ENCODE data around the gene PRTN3.
A peak's percentile ranks its signal among the peaks of the same experiment; 100 is the strongest.

Gene PRTN3

DNA sequence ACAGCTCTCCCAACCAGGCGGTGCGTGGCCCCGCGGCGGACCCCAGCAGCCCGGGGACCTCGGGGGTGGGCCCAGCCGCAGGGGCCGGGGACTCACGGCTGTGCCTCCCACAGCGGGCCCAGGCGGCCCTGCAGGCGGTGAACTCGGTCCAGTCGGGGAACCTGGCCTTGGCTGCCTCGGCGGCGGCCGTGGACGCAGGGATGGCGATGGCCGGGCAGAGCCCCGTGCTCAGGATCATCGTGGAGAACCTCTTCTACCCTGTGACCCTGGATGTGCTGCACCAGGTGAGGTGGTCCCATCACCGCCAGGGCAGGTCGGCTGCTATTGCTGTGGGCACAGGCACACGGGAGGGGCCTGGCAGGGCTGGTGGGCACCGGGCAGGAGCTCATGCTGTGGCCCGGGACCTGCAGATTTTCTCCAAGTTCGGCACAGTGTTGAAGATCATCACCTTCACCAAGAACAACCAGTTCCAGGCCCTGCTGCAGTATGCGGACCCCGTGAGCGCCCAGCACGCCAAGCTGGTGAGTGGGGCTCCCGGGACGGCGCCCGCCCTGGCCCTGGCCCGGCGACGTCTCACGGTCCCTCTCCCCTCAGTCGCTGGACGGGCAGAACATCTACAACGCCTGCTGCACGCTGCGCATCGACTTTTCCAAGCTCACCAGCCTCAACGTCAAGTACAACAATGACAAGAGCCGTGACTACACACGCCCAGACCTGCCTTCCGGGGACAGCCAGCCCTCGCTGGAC is 36.2 kb upstream of the PRTN3 start:
- Histone ChIP-seq H3K4me1 (ENCODE audit: control insufficient read depth in 2 of 2, insufficient read depth in 1 of 2, low read depth in 1 of 2, low read length in 2 of 2) (peaks cover 13 to 27% of the 10 kb centered on the region in 2 donors), H2AK5ac (ENCODE audit: low read depth, low read length) (no peak overlapping the region), H3K14ac (ENCODE audit: low read length) (no peak overlapping the region), H4K91ac (ENCODE audit: low read depth, low read length, poor library complexity) (no peak overlapping the region), H3K4me3 (ENCODE audit: low read length in 2 of 2) (no peak overlapping the region), H3K27me3 (ENCODE audit: control insufficient read depth in 3 of 3, insufficient read depth in 3 of 3, low read depth in 1 of 3, low read length in 3 of 3) (no peaks in the 10 kb centered on the region), H3K9me3 (replicated peaks in 1 of 2; ENCODE audit: control insufficient read depth in 2 of 2, insufficient read depth in 1 of 2, low read depth in 1 of 2, low read length in 2 of 2) (no peaks in the 10 kb centered on the region), H2BK12ac (ENCODE audit: low read length) (no peak overlapping the region), H2AFZ (ENCODE audit: low read length) (no peak overlapping the region), H3K27ac (replicated peaks; ENCODE audit: low read length) (no peak overlapping the region), H3K9ac (ENCODE audit: low read depth, low read length, poor library complexity) (no peak overlapping the region), H3K36me3 (replicated peaks in 1 of 2; ENCODE audit: control insufficient read depth in 2 of 2, insufficient read depth in 2 of 2, low read length in 2 of 2) (peaks cover 78 to 100% of the 10 kb centered on the region in 2 donors), H2BK15ac (ENCODE audit: low read length) (no peak overlapping the region), H2BK120ac (ENCODE audit: low read depth, low read length) (peak overlapping the region; percentile 61), H4K8ac (ENCODE audit: low read depth, low read length) (no peak overlapping the region), H2BK5ac (ENCODE audit: low read length) (no peak overlapping the region), H3K79me1 (ENCODE audit: low read depth, low read length) (peaks cover 46% of the 10 kb centered on the region), H3K4me2 (ENCODE audit: insufficient read depth, low read length, poor library complexity, severe bottlenecking) (no peak overlapping the region), H3K4ac (ENCODE audit: low read length) (no peak overlapping the region), H3K23ac (ENCODE audit: low read depth, low read length, poor library complexity) (peak overlapping the region; percentile 55), H3K18ac (ENCODE audit: low read length) (peak overlapping the region; percentile 28)
- WGBS, 2 donors (ENCODE audit: extremely low coverage in 2 of 2, insufficient read length in 2 of 2, insufficient replicate concordance in 1 of 2): no CpG with 5 or more reads among the region's 53 CpGs
- DNase-seq (ENCODE audit: low spot score): no peak

DNA sequence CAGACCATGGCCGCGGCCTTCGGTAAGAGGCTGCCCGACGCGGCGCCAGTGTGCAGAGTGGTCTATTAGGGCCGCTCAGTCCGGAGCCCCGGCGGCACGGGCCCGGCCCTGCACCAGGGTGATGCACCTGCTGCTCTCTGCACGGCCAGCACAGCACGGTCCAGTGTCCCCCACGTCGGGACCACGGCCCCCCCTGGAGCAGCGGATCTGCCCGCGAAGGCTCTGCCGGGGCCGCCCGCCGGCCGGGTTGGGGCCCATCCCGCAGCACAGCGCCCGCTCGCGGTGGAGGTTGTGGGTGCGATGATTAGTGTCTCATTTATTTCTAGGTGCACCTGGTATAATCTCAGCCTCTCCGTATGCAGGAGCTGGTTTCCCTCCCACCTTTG is 35.6 kb upstream of the PRTN3 start:
- WGBS, 2 donors (ENCODE audit: extremely low coverage in 2 of 2, insufficient read length in 2 of 2, insufficient replicate concordance in 1 of 2): no CpG with 5 or more reads among the region's 33 CpGs
- H2AFZ ChIP-seq (ENCODE audit: low read length): no peak overlapping the region
- no peak overlapping the region for H4K91ac ChIP-seq (ENCODE audit: low read depth, low read length, poor library complexity)
- no peak overlapping the region for H2AK5ac ChIP-seq (ENCODE audit: low read depth, low read length)
- no peak overlapping the region for H3K14ac ChIP-seq (ENCODE audit: low read length)
- H3K9ac ChIP-seq (ENCODE audit: low read depth, low read length, poor library complexity): peak overlapping the region; percentile 21
- no peaks in the 10 kb centered on the region for H3K9me3 ChIP-seq (replicated peaks in 1 of 2; ENCODE audit: control insufficient read depth in 2 of 2, insufficient read depth in 1 of 2, low read depth in 1 of 2, low read length in 2 of 2)
- H3K23ac ChIP-seq (ENCODE audit: low read depth, low read length, poor library complexity): peak overlapping the region; percentile 55
- H3K4me3 ChIP-seq (ENCODE audit: low read length in 2 of 2): no peak overlapping the region
- no peak overlapping the region for H2BK15ac ChIP-seq (ENCODE audit: low read length)
- peaks cover 80 to 100% of the 10 kb centered on the region in 2 donors for H3K36me3 ChIP-seq (replicated peaks in 1 of 2; ENCODE audit: control insufficient read depth in 2 of 2, insufficient read depth in 2 of 2, low read length in 2 of 2)
- H3K4ac ChIP-seq (ENCODE audit: low read length): no peak overlapping the region
- no peak overlapping the region for H2BK5ac ChIP-seq (ENCODE audit: low read length)
- no peak overlapping the region for H4K8ac ChIP-seq (ENCODE audit: low read depth, low read length)
- H3K27ac ChIP-seq (replicated peaks; ENCODE audit: low read length): no peak overlapping the region
- no peak overlapping the region for H2BK12ac ChIP-seq (ENCODE audit: low read length)
- H3K4me2 ChIP-seq (ENCODE audit: insufficient read depth, low read length, poor library complexity, severe bottlenecking): peak overlapping the region; percentile 11
- no peak for DNase-seq (ENCODE audit: low spot score)
- H3K18ac ChIP-seq (ENCODE audit: low read length): peak overlapping the region; percentile 28
- H3K79me1 ChIP-seq (ENCODE audit: low read depth, low read length): peaks cover 46% of the 10 kb centered on the region
- no peaks in the 10 kb centered on the region for H3K27me3 ChIP-seq (ENCODE audit: control insufficient read depth in 3 of 3, insufficient read depth in 3 of 3, low read depth in 1 of 3, low read length in 3 of 3)
- H2BK120ac ChIP-seq (ENCODE audit: low read depth, low read length): peak overlapping the region; percentile 61
- peaks cover 10 to 24% of the 10 kb centered on the region in 2 donors for H3K4me1 ChIP-seq (ENCODE audit: control insufficient read depth in 2 of 2, insufficient read depth in 1 of 2, low read depth in 1 of 2, low read length in 2 of 2)

DNA sequence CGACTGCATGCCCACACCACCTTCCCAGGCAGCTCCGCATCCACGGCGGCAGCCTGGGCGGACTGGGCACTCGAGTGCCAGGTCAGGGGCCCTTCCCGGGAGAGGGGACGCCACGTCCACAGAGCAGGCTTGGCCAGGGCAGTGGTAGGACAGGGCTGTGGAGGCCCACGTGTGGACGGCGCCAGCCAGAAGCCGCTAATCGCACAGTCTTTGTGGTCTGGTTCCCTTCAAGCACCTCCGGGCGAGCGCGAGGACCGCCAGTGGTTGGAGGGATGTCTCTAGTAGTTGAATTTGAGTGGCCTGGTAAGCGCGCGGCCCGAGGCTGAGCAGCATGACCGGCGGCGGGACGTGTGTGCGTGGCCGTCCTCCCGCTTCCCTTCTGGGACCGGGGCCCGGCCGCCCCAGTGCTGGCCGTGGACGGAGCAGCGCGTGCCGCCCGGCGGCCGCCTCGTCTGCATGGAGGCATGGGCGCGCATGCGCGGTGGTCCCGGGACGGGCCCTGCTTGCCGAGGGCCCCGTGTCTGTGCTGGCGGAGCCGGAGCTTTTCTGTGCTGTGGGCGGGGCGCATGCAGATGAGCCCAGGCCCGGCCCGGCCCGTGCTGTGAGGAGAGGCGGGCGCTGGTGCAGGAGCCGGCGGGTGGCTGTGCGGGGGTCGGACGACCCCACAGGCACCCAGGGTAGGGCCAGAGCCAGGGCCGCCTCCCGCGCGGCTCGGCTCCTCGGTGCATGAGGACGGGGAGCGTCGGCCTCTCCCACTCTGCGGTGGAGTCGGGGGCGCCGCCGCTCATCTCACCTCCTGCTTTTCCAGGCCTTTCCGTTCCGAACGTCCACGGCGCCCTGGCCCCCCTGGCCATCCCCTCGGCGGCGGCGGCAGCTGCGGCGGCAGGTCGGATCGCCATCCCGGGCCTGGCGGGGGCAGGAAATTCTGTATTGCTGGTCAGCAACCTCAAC is 34.9 kb upstream of the PRTN3 start:
- WGBS, 2 donors (ENCODE audit: extremely low coverage in 2 of 2, insufficient read length in 2 of 2, insufficient replicate concordance in 1 of 2): no CpG with 5 or more reads among the region's 93 CpGs
- Histone ChIP-seq H4K8ac (ENCODE audit: low read depth, low read length) (no peak overlapping the region), H3K4me3 (ENCODE audit: low read length in 2 of 2) (no peak overlapping the region), H4K91ac (ENCODE audit: low read depth, low read length, poor library complexity) (no peak overlapping the region), H2AK5ac (ENCODE audit: low read depth, low read length) (no peak overlapping the region), H3K27ac (replicated peaks; ENCODE audit: low read length) (no peak overlapping the region), H2BK120ac (ENCODE audit: low read depth, low read length) (no peak overlapping the region), H3K36me3 (replicated peaks in 1 of 2; ENCODE audit: control insufficient read depth in 2 of 2, insufficient read depth in 2 of 2, low read length in 2 of 2) (peaks cover 81 to 100% of the 10 kb centered on the region in 2 donors), H3K4me2 (ENCODE audit: insufficient read depth, low read length, poor library complexity, severe bottlenecking) (no peak overlapping the region), H3K4me1 (ENCODE audit: control insufficient read depth in 2 of 2, insufficient read depth in 1 of 2, low read depth in 1 of 2, low read length in 2 of 2) (peaks cover 4 to 18% of the 10 kb centered on the region in 2 donors), H3K4ac (ENCODE audit: low read length) (no peak overlapping the region), H2AFZ (ENCODE audit: low read length) (no peak overlapping the region), H3K9ac (ENCODE audit: low read depth, low read length, poor library complexity) (no peak overlapping the region), H2BK15ac (ENCODE audit: low read length) (no peak overlapping the region), H3K79me1 (ENCODE audit: low read depth, low read length) (peaks cover 49% of the 10 kb centered on the region), H3K9me3 (replicated peaks in 1 of 2; ENCODE audit: control insufficient read depth in 2 of 2, insufficient read depth in 1 of 2, low read depth in 1 of 2, low read length in 2 of 2) (no peaks in the 10 kb centered on the region), H3K14ac (ENCODE audit: low read length) (no peak overlapping the region), H2BK5ac (ENCODE audit: low read length) (no peak overlapping the region), H3K27me3 (ENCODE audit: control insufficient read depth in 3 of 3, insufficient read depth in 3 of 3, low read depth in 1 of 3, low read length in 3 of 3) (no peaks in the 10 kb centered on the region), H3K23ac (ENCODE audit: low read depth, low read length, poor library complexity) (peak overlapping the region; percentile 55), H3K18ac (ENCODE audit: low read length) (no peak overlapping the region), H2BK12ac (ENCODE audit: low read length) (peak overlapping the region; percentile 41)
- DNase-seq (ENCODE audit: low spot score): no peak

All from neuronal stem cell (in vitro differentiated cells).